ENCODE results near the gene SPRY1.

DNA sequence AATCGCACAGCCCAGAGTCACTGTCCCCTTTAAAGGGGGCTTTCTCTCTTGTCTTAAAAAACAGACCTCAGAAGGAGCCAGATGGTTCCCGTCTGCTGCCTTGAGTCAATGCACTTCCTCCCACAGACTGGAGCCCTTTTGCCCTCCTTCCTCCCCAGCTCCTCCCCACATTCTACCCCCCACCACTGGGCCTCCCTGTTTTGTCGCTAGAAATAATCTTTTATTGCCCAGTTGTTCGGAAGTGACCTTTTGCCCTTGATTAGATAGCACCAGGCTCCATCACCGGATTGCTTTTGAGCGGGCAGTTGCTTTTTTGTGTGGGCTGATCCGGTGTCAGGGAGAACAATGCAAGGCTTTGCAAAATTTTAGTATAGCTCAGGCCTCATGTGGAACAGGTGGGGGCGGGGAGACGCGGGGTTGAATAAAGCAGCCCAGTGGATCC lies 47.7 kb downstream of the SPRY1 start:
- no peak for TF ChIP-seq EP300 (IDR thresholded peaks at IDR 0.05)
- TF ChIP-seq, protein P1, sequence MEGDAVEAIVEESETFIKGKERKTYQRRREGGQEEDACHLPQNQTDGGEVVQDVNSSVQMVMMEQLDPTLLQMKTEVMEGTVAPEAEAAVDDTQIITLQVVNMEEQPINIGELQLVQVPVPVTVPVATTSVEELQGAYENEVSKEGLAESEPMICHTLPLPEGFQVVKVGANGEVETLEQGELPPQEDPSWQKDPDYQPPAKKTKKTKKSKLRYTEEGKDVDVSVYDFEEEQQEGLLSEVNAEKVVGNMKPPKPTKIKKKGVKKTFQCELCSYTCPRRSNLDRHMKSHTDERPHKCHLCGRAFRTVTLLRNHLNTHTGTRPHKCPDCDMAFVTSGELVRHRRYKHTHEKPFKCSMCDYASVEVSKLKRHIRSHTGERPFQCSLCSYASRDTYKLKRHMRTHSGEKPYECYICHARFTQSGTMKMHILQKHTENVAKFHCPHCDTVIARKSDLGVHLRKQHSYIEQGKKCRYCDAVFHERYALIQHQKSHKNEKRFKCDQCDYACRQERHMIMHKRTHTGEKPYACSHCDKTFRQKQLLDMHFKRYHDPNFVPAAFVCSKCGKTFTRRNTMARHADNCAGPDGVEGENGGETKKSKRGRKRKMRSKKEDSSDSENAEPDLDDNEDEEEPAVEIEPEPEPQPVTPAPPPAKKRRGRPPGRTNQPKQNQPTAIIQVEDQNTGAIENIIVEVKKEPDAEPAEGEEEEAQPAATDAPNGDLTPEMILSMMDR (IDR thresholded peaks at IDR 0.05), result no peak

Measured in tibial nerve (tissue), 4 donors.